Progenitor cell of endocrine pancreas (in vitro differentiated cells): ENCODE results near the gene USH1C. TPM values are rescaled to one million over a fixed set of nuclear protein-coding genes. Genes with fewer than 3 reads are reported as not detected.

Source experiments
- DNase-seq: peaks from one replicate; pipeline ENCODE4 v3.0.0; 2021; ENCODE audit warnings: low spot score; ENCODE audit not compliant: unreplicated experiment
- H3K27ac Mint-ChIP-seq: 2 replicates; pipeline ENCODE4 v1.8.0; 2021; ENCODE audit warnings: mild to moderate bottlenecking, moderate library complexity, mixed read lengths
- H3K27me3 Mint-ChIP-seq: 2 replicates; pipeline ENCODE4 v1.8.0; 2021; ENCODE audit warnings: mixed read lengths
- H3K36me3 Mint-ChIP-seq: 2 replicates; pipeline ENCODE4 v1.8.0; 2022; ENCODE audit warnings: mixed read lengths; ENCODE audit not compliant: insufficient read depth
- H3K4me1 Mint-ChIP-seq: 2 replicates; pipeline ENCODE4 v1.8.0; 2021; ENCODE audit warnings: low read depth, mixed read lengths
- H3K4me3 Mint-ChIP-seq: 2 replicates; pipeline ENCODE4 v1.8.0; 2021; ENCODE audit warnings: low read depth, mild to moderate bottlenecking, moderate library complexity, mixed read lengths
- H3K9me3 Mint-ChIP-seq: 2 replicates; pipeline ENCODE4 v1.8.0; 2021; ENCODE audit warnings: low read depth, mixed read lengths
- total RNA-seq: library from RNA; stranded (reverse); gene quantifications from 2 replicates; pipeline ENCODE4 v1.2.1, GENCODE V29; 2021
- TF ChIP-seq, protein P1 (sequence below): fragments of 200-600 bp; sonication (generic); IDR thresholded peaks from one replicate; pipeline ENCODE4 v1.5.0; 2021; ENCODE audit warnings: antibody characterized with exemption, mild to moderate bottlenecking; ENCODE audit not compliant: unreplicated experiment

USH1C gene
- total RNA-seq, 1 donor from 2014 or later: 15.8 TPM

DNA sequence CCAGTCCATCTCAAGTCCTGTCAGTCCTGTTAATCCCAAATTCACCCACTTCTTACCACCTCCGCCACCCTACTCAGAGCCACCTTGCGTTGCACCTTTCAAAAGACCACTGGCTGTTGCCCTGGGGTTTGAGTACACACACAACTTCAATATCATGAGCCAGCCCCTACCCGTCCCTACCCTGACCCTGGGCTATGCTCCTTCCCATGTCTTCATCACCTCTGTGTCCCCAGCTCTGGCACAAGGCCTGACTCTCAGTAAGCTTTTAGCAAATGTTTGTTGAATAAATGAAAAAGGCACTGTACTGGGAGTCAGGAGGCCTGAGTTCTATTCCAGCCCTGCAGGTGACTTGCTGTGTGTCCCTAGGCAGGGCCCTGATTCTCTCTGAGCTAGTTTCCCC lies 29.3 kb upstream of the USH1C start:
- Mint-ChIP-seq H3K4me1 (peaks cover 7% of the 10 kb centered on the region), H3K27ac (no peak overlapping the region), H3K36me3 (no peaks in the 10 kb centered on the region), H3K9me3 (no peaks in the 10 kb centered on the region), H3K4me3 (no peak overlapping the region), H3K27me3 (peaks cover 49% of the 10 kb centered on the region)
- TF ChIP-seq, protein P1, sequence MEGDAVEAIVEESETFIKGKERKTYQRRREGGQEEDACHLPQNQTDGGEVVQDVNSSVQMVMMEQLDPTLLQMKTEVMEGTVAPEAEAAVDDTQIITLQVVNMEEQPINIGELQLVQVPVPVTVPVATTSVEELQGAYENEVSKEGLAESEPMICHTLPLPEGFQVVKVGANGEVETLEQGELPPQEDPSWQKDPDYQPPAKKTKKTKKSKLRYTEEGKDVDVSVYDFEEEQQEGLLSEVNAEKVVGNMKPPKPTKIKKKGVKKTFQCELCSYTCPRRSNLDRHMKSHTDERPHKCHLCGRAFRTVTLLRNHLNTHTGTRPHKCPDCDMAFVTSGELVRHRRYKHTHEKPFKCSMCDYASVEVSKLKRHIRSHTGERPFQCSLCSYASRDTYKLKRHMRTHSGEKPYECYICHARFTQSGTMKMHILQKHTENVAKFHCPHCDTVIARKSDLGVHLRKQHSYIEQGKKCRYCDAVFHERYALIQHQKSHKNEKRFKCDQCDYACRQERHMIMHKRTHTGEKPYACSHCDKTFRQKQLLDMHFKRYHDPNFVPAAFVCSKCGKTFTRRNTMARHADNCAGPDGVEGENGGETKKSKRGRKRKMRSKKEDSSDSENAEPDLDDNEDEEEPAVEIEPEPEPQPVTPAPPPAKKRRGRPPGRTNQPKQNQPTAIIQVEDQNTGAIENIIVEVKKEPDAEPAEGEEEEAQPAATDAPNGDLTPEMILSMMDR: no peak
- no peak for DNase-seq

DNA sequence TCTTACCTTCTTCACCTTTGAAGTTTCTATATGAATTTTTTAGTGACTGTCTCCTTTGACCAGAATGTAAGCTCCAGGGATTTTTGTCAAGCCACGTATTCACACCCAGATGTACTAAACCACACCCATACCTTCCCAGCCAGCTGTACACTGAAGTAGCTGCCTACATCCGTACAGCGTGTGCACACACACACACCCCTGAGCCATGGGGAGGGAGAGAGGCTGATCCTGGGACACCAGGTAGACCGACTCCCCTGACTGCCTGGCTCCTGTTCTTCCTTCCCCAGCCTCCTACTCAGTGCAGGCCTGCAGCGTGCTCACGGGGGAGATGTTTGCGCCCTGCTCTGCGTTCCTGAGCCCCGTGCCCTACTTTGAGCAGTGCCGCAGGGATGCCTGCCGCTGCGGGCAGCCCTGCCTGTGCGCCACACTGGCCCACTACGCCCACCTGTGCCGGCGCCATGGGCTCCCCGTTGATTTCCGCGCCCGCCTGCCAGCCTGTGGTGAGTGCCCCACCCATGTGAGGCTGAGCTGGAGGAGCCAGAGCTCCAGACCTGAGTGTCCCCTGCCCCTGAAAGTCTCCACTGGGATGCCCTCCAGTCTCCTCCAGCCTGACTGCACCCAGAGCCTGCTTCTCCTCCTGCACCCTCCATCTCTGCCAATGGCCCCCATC lies 28.7 kb upstream of the USH1C start:
- Mint-ChIP-seq H3K9me3 (no peaks in the 10 kb centered on the region), H3K27me3 (peaks cover 48% of the 10 kb centered on the region), H3K36me3 (no peaks in the 10 kb centered on the region), H3K27ac (no peak overlapping the region), H3K4me3 (no peak overlapping the region), H3K4me1 (peaks cover 7% of the 10 kb centered on the region)
- DNase-seq: no peak
- TF ChIP-seq, protein P1: no peak

DNA sequence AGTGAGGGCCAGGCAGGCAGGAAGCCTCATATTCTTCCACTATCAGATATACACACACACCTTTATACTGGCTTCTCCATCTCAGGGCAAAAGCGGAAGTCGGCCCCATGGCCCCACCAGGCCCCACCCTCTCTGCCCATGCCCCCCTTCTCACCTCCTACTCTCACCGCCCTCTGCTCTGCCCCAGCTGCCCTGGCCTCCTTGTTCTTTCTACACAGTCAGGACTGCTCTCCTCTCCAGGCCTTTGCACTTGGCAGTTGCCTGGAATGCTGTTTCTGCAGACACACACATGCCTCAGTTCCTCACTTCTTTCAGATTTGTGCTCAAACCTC lies 28.1 kb upstream of the USH1C start:
- H3K9me3 Mint-ChIP-seq: no peaks in the 10 kb centered on the region
- no peak overlapping the region for H3K4me3 Mint-ChIP-seq
- no peak for DNase-seq

DNA sequence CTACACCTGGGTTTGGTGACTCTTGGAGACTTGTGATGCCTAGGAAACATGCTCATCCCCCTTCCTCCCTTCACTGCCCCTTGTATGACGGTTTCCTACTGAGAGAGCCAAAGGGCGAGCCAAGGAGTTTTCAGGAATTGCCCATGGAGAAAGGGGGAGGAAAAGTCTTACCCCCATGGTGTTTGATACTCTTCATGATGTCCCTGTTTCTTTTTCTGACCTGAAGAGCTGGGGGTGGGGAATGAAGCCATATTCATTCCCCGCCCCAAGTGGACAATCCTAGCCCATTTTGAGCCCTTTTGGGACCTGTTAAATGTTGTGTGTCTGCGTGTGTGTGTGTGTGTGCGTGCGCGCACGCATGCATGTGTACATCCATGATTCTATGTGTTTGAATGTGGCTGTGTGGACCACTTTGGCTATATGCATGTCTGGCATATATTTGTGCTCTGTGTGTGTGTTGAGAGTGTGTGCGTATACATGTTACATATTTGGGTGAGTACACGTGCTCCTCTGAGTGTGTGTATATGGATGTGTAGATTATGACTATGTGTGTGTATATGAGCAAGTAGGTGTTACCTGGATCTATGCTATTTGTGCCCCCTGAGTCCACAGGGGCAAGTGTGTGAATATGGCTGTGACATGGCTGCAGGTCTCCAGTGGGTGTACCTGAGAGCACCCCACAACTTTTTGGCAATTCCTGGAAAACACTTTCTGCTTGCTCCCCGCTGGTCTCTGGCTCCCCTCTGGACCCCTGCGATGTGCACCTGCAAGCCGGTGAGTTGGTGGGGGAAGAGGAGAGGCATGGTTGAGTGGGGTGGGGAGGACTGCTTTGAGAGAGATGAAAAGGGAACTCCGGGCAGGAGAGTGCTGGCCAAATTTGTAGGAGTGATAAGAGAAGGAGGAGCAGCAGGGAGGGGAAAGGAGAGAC lies 27.5 kb upstream of the USH1C start:
- H3K36me3 Mint-ChIP-seq: no peaks in the 10 kb centered on the region
- peaks cover 7% of the 10 kb centered on the region for H3K4me1 Mint-ChIP-seq
- H3K27ac Mint-ChIP-seq: no peak overlapping the region
- peaks cover 39% of the 10 kb centered on the region for H3K27me3 Mint-ChIP-seq
- no peaks in the 10 kb centered on the region for H3K9me3 Mint-ChIP-seq
- no peak overlapping the region for H3K4me3 Mint-ChIP-seq
- TF ChIP-seq, protein P1: no peak
- DNase-seq: no peak

More for the DNA sequence above, 28.1 kb upstream of the USH1C start:
- Mint-ChIP-seq H3K4me1 (peaks cover 7% of the 10 kb centered on the region), H3K36me3 (no peaks in the 10 kb centered on the region), H3K27ac (no peak overlapping the region), H3K27me3 (peaks cover 42% of the 10 kb centered on the region)
- TF ChIP-seq, protein P1: no peak

DNA sequence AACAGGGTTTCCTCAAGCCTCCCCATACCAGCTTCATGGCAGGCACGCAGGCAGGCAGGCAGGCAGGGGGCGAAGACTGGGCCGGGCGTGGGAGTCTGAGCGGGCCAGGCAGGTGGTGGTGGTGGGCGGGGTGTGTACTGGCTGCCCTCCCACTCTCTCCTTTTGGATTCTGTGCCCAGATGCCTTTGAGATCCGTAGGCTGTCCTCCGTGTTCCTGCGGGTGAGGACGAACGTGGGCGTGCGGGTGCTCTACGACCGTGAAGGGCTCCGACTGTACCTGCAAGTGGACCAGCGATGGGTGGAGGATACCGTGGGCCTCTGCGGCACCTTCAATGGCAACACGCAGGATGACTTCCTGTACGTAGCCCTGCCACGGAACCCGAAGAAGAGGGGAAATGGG lies 25.8 kb upstream of the USH1C start:
- Mint-ChIP-seq H3K27ac (no peak overlapping the region), H3K4me3 (no peak overlapping the region), H3K27me3 (peaks cover 39% of the 10 kb centered on the region), H3K36me3 (no peaks in the 10 kb centered on the region), H3K9me3 (no peaks in the 10 kb centered on the region), H3K4me1 (peaks cover under 1% of the 10 kb centered on the region)
- TF ChIP-seq, protein P1: no peak
- no peak for DNase-seq
